H9 (cell line): ENCODE measurements around the gene COQ8A. TPM values are rescaled to one million over a fixed set of nuclear protein-coding genes. Genes with fewer than 3 reads are reported as not detected.

Experiments used
- DNase-seq: peaks from one replicate; pipeline ENCODE4 v3.0.0-alpha.2; 2017
- H2AFZ ChIP-seq: one replicate; pipeline ENCODE4 v1.6.1; 2013; ENCODE audit warnings: mild to moderate bottlenecking, low read length, control low read depth, moderate library complexity
- H2AK5ac ChIP-seq: 2 replicates; pipeline ENCODE4 v1.6.1; 2013; ENCODE audit warnings: low read length, control low read depth, mixed read lengths; ENCODE audit not compliant: insufficient read length
- H2BK120ac ChIP-seq: one replicate; pipeline ENCODE4 v1.6.1; 2013; ENCODE audit warnings: low read depth, mild to moderate bottlenecking, low read length, control low read depth, inconsistent platforms; ENCODE audit not compliant: poor library complexity, severe bottlenecking
- H2BK12ac ChIP-seq: 2 replicates; pipeline ENCODE4 v1.6.1; 2013; ENCODE audit warnings: low read length, control low read depth, mixed read lengths, low read depth; ENCODE audit not compliant: insufficient read length
- H2BK15ac ChIP-seq: 2 replicates; pipeline ENCODE4 v1.6.1; 2013; ENCODE audit warnings: low read depth, low read length, control low read depth
- H2BK20ac ChIP-seq: one replicate; pipeline ENCODE4 v1.6.1; 2013; ENCODE audit warnings: low read depth, mild to moderate bottlenecking, low read length, control low read depth, inconsistent platforms; ENCODE audit not compliant: poor library complexity, severe bottlenecking
- H2BK5ac ChIP-seq: 2 replicates; pipeline ENCODE4 v1.6.1; 2013; ENCODE audit warnings: low read length, control low read depth, mixed read lengths; ENCODE audit not compliant: insufficient read length
- H3K14ac ChIP-seq: 2 replicates; pipeline ENCODE4 v1.6.1; 2013; ENCODE audit warnings: low read length, control low read depth; ENCODE audit not compliant: insufficient read depth
- H3K18ac ChIP-seq: 2 replicates; pipeline ENCODE4 v1.6.1; 2013; ENCODE audit warnings: low read depth, mild to moderate bottlenecking, mixed read lengths, low read length, control low read depth; ENCODE audit not compliant: insufficient read length
- H3K23ac ChIP-seq: 2 replicates; pipeline ENCODE4 v1.6.1; 2013; ENCODE audit warnings: low read length, control low read depth, mixed read lengths, low read depth; ENCODE audit not compliant: insufficient read length
- H3K23me2 ChIP-seq: 2 replicates; pipeline ENCODE4 v1.6.1; 2013; ENCODE audit warnings: low read depth, mild to moderate bottlenecking, mixed read lengths, low read length, control low read depth; ENCODE audit not compliant: insufficient read length, poor library complexity, severe bottlenecking
- H3K27ac ChIP-seq: 2 replicates; pipeline ENCODE4 v1.5.1; 2013; ENCODE audit warnings: low read length, control low read depth, mixed read lengths, low read depth; ENCODE audit not compliant: insufficient read length
- H3K27me3 ChIP-seq: 2 replicates; pipeline ENCODE4 v1.6.1; 2013; ENCODE audit warnings: low read length, control low read depth, inconsistent platforms; ENCODE audit not compliant: insufficient read depth
- H3K4ac ChIP-seq: 2 replicates; pipeline ENCODE4 v1.6.1; 2013; ENCODE audit warnings: low read depth, mild to moderate bottlenecking, control low read depth, inconsistent platforms, low read length, moderate library complexity
- H3K4me1 ChIP-seq: 2 replicates; pipeline ENCODE4 v1.6.1; 2013; ENCODE audit warnings: low read length, control low read depth, inconsistent platforms; ENCODE audit not compliant: insufficient read depth
- H3K4me2 ChIP-seq: 2 replicates; pipeline ENCODE4 v1.6.1; 2013; ENCODE audit warnings: low read length, control low read depth, mixed read lengths; ENCODE audit not compliant: insufficient read length, insufficient read depth
- H3K56ac ChIP-seq: 2 replicates; pipeline ENCODE4 v1.6.1; 2013; ENCODE audit warnings: low read depth, mild to moderate bottlenecking, mixed read lengths, low read length, control low read depth; ENCODE audit not compliant: insufficient read length
- H3K79me1 ChIP-seq: 2 replicates; pipeline ENCODE4 v1.6.1; 2013; ENCODE audit warnings: low read depth, mild to moderate bottlenecking, moderate library complexity, low read length, control low read depth, inconsistent platforms; ENCODE audit not compliant: insufficient read depth, poor library complexity, severe bottlenecking
- H3K79me2 ChIP-seq: 2 replicates; pipeline ENCODE4 v1.6.1; 2013; ENCODE audit warnings: low read length, control low read depth, inconsistent platforms; ENCODE audit not compliant: insufficient read depth
- H3K9ac ChIP-seq: 2 replicates; pipeline ENCODE4 v1.6.1; 2013; ENCODE audit warnings: low read length, control low read depth, mixed read lengths; ENCODE audit not compliant: insufficient read length; ENCODE audit errors: extremely low read depth
- H3K9me3 ChIP-seq: one replicate; pipeline ENCODE4 v1.6.1; 2013; ENCODE audit warnings: low read depth, low read length, inconsistent platforms; ENCODE audit not compliant: control insufficient read depth
- H3T11ph ChIP-seq: one replicate; pipeline ENCODE4 v1.6.1; 2013; ENCODE audit warnings: mild to moderate bottlenecking, low read length, control low read depth, inconsistent platforms
- H4K20me1 ChIP-seq: one replicate; pipeline ENCODE4 v1.6.1; 2013; ENCODE audit not compliant: control insufficient read depth, insufficient read length, insufficient read depth
- H4K5ac ChIP-seq: 2 replicates; pipeline ENCODE4 v1.6.1; 2013; ENCODE audit warnings: low read depth, mild to moderate bottlenecking, mixed read lengths, low read length, control low read depth; ENCODE audit not compliant: insufficient read length
- H4K8ac ChIP-seq: replicated peaks from 2 replicates; pipeline ENCODE4 v1.6.1; 2013; ENCODE audit warnings: low read length, control low read depth, mixed read lengths, low read depth; ENCODE audit not compliant: insufficient read length
- H4K91ac ChIP-seq: 2 replicates; pipeline ENCODE4 v1.6.1; 2013; ENCODE audit warnings: low read depth, mild to moderate bottlenecking, moderate library complexity, mixed read lengths, low read length, control low read depth; ENCODE audit not compliant: insufficient read length
- H3K27ac Mint-ChIP-seq, 3 experiments: 2 replicates in 2 of 3; 3 replicates in 1 of 3; pipeline ENCODE4 v1.8.0; 2020 to 2021; ENCODE audit warnings: mixed read lengths in 3 of 3, mild to moderate bottlenecking in 1 of 3, moderate library complexity in 1 of 3
- H3K27me3 Mint-ChIP-seq: 2 replicates; pipeline ENCODE4 v1.8.0; 2021; ENCODE audit warnings: low read depth, mild to moderate bottlenecking, moderate library complexity, mixed read lengths
- H3K36me3 Mint-ChIP-seq, 3 experiments: 2 replicates in 2 of 3; 3 replicates in 1 of 3; pipeline ENCODE4 v1.8.0; 2020 to 2021; ENCODE audit warnings: low read depth in 3 of 3, mixed read lengths in 3 of 3; ENCODE audit not compliant: insufficient read depth in 1 of 3
- H3K4me1 Mint-ChIP-seq, 2 experiments: 2 replicates each; pipeline ENCODE4 v1.8.0; 2020; ENCODE audit warnings: mixed read lengths in 2 of 2
- H3K4me3 Mint-ChIP-seq, 2 experiments: 2 replicates in 1 of 2; 3 replicates in 1 of 2; pipeline ENCODE4 v1.8.0; 2020 to 2021; ENCODE audit warnings: mild to moderate bottlenecking in 2 of 2, mixed read lengths in 2 of 2, moderate library complexity in 1 of 2
- H3K9me3 Mint-ChIP-seq, 2 experiments: 2 replicates in 1 of 2; 3 replicates in 1 of 2; pipeline ENCODE4 v1.8.0; 2020; ENCODE audit warnings: mild to moderate bottlenecking in 2 of 2, mixed read lengths in 2 of 2, moderate library complexity in 1 of 2
- CTCF ChIP-seq: fragments of 200-600 bp; sonication (generic); conservative IDR thresholded peaks from 3 replicates; pipeline ENCODE4 v1.8.0; 2021; ENCODE audit warnings: antibody characterized with exemption, mild to moderate bottlenecking
- WGBS: extraction: QIAGEN DNeasy Blood & Tissue Kit; methylation state at CpG from one replicate; pipeline ENCODE4 v1.1.7; 2013; ENCODE audit warnings: missing lambda C conversion rate, low lambda C conversion rate, mixed read lengths; ENCODE audit not compliant: insufficient read length; ENCODE audit errors: extremely low coverage; 5-methylcytosine and 5-hydroxymethylcytosine counted together
- total RNA-seq: library from RNA; stranded (reverse); gene quantifications from 2 replicates; pipeline ENCODE4 v1.2.1, GENCODE V29; 2021

The COQ8A gene
- total RNA-seq, 1 experiment from 2014 or later = 26.0 TPM

GRCh38 chr1:226973371-226973897, 33.3 kb downstream of the COQ8A start:
- Histone ChIP-seq H2AK5ac (no peak overlapping the region), H2BK20ac (no peak overlapping the region), H4K20me1 (no peaks in the 10 kb centered on the region), H3K79me2 (no peaks in the 10 kb centered on the region), H3K9me3 (no peaks in the 10 kb centered on the region), H3K56ac (no peak overlapping the region), H2BK15ac (no peak overlapping the region), H3K4ac (no peak overlapping the region), H2AFZ (no peak overlapping the region), H3T11ph (no peak overlapping the region), H3K23me2 (no peaks in the 10 kb centered on the region), H4K91ac (no peak overlapping the region), H3K9ac (no peak overlapping the region), H2BK5ac (no peak overlapping the region), H2BK120ac (no peak overlapping the region), H3K79me1 (no peaks in the 10 kb centered on the region), H3K4me2 (no peak overlapping the region), H3K23ac (no peak overlapping the region), H3K4me1 (no peaks in the 10 kb centered on the region), H4K8ac (no peak overlapping the region), H3K27ac (no peak overlapping the region), H3K27me3 (no peaks in the 10 kb centered on the region), H2BK12ac (no peak overlapping the region), H4K5ac (no peak overlapping the region), H3K18ac (no peak overlapping the region), H3K14ac (no peak overlapping the region)
- DNase-seq = no peak
- H3K9me3 Mint-ChIP-seq = peaks cover 7 to 8% of the 10 kb centered on the region in 2 experiments; a peak in 4 of 5 replicates
- H3K27ac Mint-ChIP-seq = peak overlapping the region in 1 of 3 experiments; percentile 52; a peak in 3 of 7 replicates
- no peak for TF ChIP-seq CTCF
- H3K27me3 Mint-ChIP-seq = no peaks in the 10 kb centered on the region
- WGBS = no CpG with 5 or more reads among the region's 5 CpGs
- peaks cover 7 to 15% (median 14%) of the 10 kb centered on the region in 3 experiments for H3K36me3 Mint-ChIP-seq
- H3K4me3 Mint-ChIP-seq = no peak overlapping the region
- H3K4me1 Mint-ChIP-seq = peaks cover 4 to 15% of the 10 kb centered on the region in 2 experiments; a peak in 3 of 4 replicates
